Measurements from ENCODE around the gene CADPS2. TPM values are rescaled to one million over a fixed set of nuclear protein-coding genes. Genes with fewer than 3 reads are reported as not detected.

Gene CADPS2
- total RNA-seq, 4 donors from 2014 or later = 2.1 to 3.7 (median 2.8) TPM

DNA sequence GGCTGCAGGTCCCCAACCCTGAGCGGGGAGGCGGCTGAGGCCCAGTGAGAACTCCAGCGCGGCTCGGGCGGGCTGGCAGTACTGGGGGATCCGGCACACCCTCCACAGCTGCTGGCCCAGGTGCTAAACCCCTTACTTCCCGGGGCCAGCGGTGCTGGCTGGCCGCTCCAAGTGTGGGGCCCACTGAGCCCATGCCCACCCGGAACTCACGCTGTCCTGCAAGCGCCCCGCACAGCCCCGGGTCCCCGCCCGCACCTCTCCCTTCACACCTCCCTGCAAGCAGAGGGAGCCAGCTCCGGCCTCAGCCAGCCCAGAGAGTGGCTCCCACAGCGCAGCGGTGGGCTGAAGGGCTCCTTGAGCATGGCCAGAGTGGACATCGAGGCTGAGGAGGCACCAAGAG is 212.3 kb downstream of the CADPS2 start:
- TF ChIP-seq, protein P1, sequence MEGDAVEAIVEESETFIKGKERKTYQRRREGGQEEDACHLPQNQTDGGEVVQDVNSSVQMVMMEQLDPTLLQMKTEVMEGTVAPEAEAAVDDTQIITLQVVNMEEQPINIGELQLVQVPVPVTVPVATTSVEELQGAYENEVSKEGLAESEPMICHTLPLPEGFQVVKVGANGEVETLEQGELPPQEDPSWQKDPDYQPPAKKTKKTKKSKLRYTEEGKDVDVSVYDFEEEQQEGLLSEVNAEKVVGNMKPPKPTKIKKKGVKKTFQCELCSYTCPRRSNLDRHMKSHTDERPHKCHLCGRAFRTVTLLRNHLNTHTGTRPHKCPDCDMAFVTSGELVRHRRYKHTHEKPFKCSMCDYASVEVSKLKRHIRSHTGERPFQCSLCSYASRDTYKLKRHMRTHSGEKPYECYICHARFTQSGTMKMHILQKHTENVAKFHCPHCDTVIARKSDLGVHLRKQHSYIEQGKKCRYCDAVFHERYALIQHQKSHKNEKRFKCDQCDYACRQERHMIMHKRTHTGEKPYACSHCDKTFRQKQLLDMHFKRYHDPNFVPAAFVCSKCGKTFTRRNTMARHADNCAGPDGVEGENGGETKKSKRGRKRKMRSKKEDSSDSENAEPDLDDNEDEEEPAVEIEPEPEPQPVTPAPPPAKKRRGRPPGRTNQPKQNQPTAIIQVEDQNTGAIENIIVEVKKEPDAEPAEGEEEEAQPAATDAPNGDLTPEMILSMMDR (IDR thresholded peaks at IDR 0.05 in 4 of 5, conservative IDR thresholded peaks at IDR 0.05 in 1 of 5) = no peak
- Histone ChIP-seq H3K27ac (no peak overlapping the region), H3K36me3 (no peaks in the 10 kb centered on the region), H3K27me3 (no peaks in the 10 kb centered on the region), H3K4me1 (no peaks in the 10 kb centered on the region), H3K4me3 (no peak overlapping the region), H3K9me3 (no peaks in the 10 kb centered on the region)
- intact Hi-C loops (cut with DNase I; ENCODE audit: low total_unique reads) = no loop called here
- DNase-seq (no peak), ATAC-seq (no peak)
- in situ Hi-C loops (cut with MboI; ENCODE audit: low sequenced_read_pairs in 4 of 4) = no loop called here

DNA sequence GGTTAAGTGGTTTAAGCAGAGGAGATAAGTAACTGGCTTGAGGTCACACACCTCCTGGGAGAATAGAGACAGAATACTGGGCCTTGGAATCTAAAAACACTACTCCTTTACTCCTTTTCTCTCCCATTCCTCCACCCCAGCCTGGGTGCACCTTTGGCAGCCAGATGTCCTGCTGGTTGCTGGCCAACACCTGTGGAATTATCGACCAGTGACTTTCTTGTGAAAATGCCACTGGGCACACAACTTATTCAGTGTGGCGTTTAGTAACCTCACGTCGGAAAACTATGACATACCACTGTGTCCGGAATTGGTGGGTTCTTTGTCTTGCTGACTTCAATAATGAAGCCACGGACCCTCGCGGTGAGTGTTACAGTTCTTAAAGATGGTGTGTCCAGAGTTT is 213.7 kb downstream of the CADPS2 start:
- Histone ChIP-seq H3K27me3 (no peaks in the 10 kb centered on the region), H3K36me3 (no peaks in the 10 kb centered on the region), H3K27ac (no peak overlapping the region), H3K9me3 (no peaks in the 10 kb centered on the region), H3K4me1 (no peaks in the 10 kb centered on the region), H3K4me3 (no peak overlapping the region)
- ATAC-seq (no peak), DNase-seq (no peak)
- TF ChIP-seq, protein P1 (IDR thresholded peaks at IDR 0.05 in 4 of 5, conservative IDR thresholded peaks at IDR 0.05 in 1 of 5) = no peak
- TF ChIP-seq POLR2A (IDR thresholded peaks at IDR 0.05) = no peak
- in situ Hi-C loops (cut with MboI; ENCODE audit: low sequenced_read_pairs in 4 of 4) = no loop called here
- intact Hi-C loops (cut with DNase I; ENCODE audit: low total_unique reads) = no loop called here

GRCh38 chr7:122663733-122664132 is 222.5 kb downstream of the CADPS2 start:
- in situ Hi-C loops (cut with MboI; ENCODE audit: low sequenced_read_pairs in 4 of 4) = no loop called here
- H3K27ac ChIP-seq = no peak overlapping the region
- no peaks in the 10 kb centered on the region for H3K4me1 ChIP-seq
- TF ChIP-seq, protein P1 (IDR thresholded peaks at IDR 0.05 in 4 of 5, conservative IDR thresholded peaks at IDR 0.05 in 1 of 5) = no peak
- TF ChIP-seq POLR2A (IDR thresholded peaks at IDR 0.05) = no peak
- H3K36me3 ChIP-seq = no peaks in the 10 kb centered on the region
- H3K9me3 ChIP-seq = no peaks in the 10 kb centered on the region
- H3K4me3 ChIP-seq = no peak overlapping the region
- DNase-seq (no peak), ATAC-seq (no peak)
- intact Hi-C loops (cut with DNase I; ENCODE audit: low total_unique reads) = no loop called here
- no peaks in the 10 kb centered on the region for H3K27me3 ChIP-seq

DNA sequence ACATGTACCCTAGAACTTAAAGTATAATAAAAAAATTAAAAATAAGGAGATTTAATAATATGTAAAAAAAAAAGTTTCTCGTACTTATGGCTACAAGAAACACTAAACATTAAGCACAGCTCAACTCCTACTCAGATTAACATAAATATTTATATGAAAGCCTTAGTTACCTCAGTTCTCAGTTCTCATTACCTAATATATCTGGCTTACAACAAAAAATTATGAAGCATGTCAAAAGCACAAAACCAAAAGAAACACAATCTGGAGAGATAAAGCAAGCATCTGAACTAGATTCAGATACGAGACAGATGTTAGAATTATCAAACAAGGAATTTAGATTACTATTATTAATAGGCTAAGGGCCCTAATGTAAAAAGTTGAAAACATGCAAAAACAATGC is 227.4 kb downstream of the CADPS2 start:
- Histone ChIP-seq H3K27me3 (no peaks in the 10 kb centered on the region), H3K4me3 (no peak overlapping the region), H3K4me1 (no peaks in the 10 kb centered on the region), H3K27ac (no peak overlapping the region), H3K9me3 (no peaks in the 10 kb centered on the region), H3K36me3 (no peaks in the 10 kb centered on the region)
- ATAC-seq (no peak), DNase-seq (no peak)
- in situ Hi-C loops (cut with MboI; ENCODE audit: low sequenced_read_pairs in 4 of 4) (no loop called here), intact Hi-C loops (cut with DNase I; ENCODE audit: low total_unique reads) (no loop called here)
- TF ChIP-seq, protein P1 (IDR thresholded peaks at IDR 0.05 in 4 of 5, conservative IDR thresholded peaks at IDR 0.05 in 1 of 5) = no peak
- no peak for TF ChIP-seq POLR2A (IDR thresholded peaks at IDR 0.05)

DNA sequence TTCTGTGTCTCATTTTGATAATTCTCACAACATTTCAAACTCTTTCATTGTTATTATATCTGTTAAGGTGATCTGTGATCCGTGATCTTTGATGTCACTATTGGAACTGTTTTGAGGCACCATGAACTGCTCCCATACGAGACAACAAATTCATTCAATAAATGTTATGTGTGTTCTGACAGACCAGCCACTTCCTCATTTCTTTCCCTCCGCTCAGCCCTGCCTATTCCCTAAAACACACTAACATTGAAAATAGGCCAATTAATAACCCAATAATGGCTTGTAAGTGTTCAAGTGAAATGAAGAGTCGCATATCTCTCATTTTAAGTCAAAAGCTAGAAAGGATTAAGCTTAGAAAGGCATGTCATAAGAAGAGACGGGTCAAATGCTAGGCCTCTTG is 232.6 kb downstream of the CADPS2 start:
- Histone ChIP-seq H3K27ac (no peak overlapping the region), H3K4me3 (no peak overlapping the region), H3K4me1 (no peaks in the 10 kb centered on the region), H3K27me3 (no peaks in the 10 kb centered on the region), H3K36me3 (no peaks in the 10 kb centered on the region), H3K9me3 (no peaks in the 10 kb centered on the region)
- ATAC-seq (no peak), DNase-seq (no peak)
- intact Hi-C loops (cut with DNase I; ENCODE audit: low total_unique reads) = no loop called here
- in situ Hi-C loops (cut with MboI; ENCODE audit: low sequenced_read_pairs in 4 of 4) = no loop called here
- TF ChIP-seq, protein P1 (IDR thresholded peaks at IDR 0.05 in 4 of 5, conservative IDR thresholded peaks at IDR 0.05 in 1 of 5) = no peak
- no peak for TF ChIP-seq POLR2A (IDR thresholded peaks at IDR 0.05)
